Activated CD8-positive, alpha-beta memory T cell treated with anti-CD3 and anti-CD28 coated beads, Interleukin-2, amount 50 U/mL, for 1 hour (primary cell): Measurements from ENCODE around the gene OPCML.

Source experiments
- DNase-seq: peaks from one replicate; pipeline ENCODE4 v3.0.0-alpha.2; 2020; ENCODE audit errors: extremely low read depth

Gene OPCML

DNA sequence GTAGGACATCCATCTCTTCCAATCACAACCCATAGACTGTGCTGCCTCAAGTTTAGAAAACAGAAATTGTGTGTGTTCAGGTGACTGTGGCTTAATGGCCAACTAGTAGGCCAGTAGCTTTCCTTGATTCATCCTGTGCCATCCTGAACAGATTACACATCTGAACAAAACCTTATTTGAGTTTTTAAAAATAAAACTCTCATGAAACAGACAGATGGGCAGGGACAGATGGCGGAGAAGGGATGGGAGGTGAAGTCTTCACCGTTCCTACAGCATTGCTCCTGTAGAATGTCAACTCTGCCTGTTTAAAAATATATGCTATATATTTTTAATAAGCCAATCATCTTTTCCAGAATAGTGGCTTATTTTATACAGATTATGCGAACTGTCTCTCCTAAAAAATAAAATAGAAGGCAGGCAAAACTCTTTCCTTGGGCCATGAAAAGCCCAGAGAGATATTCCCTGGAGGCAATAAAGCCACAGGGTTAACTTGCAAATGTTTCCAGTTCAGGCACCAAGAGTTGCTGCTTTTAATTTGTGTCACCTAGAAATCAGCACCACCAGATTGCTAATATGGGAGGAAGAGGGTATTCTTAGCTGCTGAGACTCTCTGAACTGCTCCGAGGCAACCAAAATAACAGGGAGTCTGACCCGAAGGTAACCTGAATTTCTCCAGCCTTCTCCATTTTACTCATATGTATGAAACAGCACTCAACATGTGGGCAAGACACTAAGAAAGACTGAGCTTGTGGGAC lies 861.2 kb downstream of the OPCML start:
- DNase-seq: no peak

DNA sequence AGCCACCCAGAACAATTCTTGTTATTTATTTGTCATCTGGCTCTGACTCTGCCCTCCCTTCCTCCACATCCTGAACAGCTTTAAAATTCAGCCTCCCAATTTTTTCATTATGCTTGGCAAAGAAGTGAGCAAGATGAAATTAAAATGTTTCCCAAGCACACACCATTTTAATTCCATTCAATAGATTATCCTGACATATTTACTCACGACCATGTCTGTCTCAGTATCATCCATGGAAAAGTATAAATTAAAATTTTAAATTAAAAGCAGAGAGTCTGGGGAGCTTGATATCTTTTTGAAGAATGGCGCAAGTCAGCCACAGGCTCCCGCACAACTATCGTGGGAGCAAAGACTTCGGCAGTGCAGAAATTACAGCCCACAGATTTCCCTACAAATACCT lies 862.4 kb downstream of the OPCML start:
- DNase-seq: no peak

DNA sequence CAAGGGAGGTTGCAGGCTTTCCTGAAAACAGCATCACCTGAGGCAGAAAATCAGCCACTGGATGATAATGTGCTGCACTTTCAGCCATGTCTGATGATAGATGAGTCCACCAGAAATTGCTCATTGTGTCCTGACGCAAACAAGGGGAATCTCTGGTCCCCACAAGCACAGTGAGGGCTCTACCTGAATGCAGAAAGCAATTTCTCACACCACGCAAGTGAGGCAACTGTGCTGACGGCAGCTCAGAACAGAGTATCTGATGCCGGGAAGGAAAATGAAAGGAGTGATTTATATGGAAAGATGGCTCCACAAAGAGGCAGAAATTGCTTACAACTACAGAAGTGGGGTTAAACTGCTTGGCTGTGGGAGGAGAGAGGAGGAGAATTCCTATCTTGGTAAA lies 867.1 kb downstream of the OPCML start:
- no peak for DNase-seq

DNA sequence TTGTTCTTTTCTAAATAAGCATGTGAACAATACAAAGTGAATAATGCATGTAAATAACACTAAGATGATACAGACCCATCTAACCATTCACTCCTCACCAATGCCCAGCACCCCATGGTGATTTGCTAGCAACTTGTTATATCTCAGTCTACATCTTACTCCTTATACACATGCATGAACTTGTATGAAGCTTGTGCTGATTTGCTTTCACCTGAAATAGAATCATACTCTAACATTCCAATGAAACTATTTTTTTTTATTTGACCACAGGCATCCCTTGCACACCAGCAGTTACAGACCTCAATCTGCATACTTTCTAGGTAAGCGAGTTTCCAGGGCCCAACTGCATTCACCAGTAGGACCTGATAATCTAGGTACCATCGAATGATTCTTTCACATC lies 873.6 kb downstream of the OPCML start:
- DNase-seq: no peak

DNA sequence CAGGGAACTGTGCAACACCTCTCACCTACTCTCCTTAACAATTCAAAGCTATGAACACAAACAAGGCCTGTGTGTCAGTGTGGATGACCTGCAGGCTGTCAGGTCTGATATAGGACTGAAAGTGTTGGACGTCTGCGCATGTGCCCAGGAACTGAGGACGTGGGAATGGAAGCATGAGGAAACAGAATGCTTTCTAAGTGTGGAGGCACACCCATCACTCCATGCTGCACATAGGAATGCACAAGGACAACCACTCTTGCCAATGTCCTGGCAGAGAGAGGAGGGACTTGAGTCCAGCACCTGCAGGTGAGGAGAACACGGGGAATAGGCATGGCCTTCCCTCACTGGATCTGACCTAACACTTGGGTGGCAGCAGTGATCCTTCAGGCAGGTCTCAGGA lies 874.3 kb downstream of the OPCML start:
- no peak for DNase-seq

DNA sequence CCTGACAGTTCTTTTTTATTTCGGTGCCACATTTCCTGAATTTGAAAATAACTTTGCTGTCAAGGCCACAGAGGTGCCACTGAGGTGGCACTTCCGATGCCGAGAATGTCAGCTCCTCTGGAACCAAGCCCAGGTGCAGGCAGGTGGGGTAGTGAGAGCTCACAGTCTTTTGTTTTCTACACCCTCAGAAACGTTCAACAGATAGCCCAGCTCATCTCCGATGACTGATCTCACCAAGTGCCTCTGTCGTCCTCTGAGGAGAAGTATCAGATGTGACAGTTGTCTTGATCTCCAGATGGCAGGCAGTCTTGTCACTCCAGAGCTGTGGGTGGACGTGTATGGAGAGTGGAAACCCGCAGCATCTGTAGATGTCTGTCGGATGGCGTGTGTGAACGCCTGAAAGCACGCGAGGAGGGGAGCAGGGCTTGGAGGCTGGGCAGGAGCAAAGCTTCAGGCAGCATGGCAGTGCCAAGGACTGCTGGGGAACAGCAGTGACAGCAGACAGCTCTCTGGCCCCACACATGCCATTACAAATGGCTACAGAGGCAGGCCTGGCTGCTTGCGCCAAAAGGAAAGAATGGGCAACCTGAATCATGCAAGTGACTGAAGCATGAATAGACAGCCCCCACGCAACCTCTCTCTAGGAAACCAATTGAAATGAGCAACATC lies 877.0 kb downstream of the OPCML start:
- DNase-seq: no peak

DNA sequence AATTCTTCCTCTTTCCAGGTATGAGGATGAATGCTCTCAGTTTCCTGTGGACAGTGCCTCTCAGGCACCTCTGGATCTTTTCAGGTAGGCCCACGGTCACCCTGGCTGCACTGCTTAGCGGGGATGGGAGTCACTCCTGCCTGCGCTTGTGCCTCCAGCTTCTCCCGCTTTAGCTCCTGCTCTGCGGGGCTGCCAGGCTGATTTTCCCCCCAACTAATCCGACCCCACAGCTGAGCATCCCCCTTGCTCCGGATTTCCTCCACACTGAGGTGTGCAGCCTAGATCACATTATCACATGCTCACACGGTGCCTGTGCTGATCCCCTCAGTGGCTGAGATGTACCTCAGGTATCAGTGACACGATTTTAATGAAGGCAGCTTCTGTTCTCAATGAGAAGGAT lies 879.1 kb downstream of the OPCML start:
- DNase-seq: no peak

DNA sequence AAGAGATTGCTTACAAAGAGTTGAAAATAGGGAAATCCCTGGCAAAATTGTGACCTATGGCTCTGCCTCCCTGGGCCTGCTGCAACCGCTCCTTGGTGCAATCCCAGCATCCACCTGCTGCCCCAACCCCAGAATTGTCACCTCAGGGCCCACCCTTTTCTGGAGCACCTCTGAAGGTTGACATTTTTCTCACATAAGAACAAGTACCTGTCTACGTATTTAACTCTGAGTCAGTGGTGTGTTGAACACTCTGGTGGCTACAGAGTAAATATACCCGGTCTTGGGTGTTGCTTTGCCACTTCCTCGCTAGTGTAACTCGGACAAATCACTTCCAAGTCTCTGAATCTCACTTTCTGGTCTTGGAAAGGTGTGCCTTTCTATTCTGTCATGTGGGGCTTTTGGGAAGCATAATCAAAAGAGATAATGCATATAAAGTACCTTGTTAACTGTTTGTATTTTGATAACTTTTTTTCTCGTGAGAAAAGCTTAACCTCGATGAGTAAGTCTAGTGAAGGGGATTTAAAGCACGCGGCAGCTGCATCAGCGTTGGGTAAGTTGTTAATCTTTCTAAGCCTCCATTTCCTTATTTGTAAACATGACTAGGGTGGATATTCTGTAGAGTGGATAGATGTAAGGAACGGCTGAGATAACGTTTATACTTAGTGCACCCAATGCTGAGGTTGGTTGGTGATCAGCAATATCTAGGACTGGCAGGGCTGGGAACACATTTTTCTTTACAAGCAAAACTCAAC lies 881.2 kb downstream of the OPCML start:
- DNase-seq: no peak

DNA sequence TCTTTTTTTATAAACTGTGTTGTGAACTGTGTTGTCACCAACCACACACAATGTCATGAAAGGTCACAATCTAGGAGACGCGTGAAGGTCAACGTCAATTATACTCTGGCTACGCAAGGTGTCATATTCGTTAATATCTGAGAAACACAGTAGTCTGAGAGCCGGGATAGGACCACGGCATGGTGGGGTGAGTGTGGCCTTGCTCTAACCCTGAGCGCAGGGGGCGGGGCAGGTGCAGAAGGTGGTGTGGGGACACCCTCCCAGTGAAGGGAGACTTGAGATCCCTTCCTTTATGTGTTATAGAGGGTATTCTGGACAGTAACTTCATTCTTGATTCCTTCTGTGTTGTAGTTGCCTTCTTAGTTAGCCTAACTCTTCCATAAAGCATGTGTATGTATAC lies 883.0 kb downstream of the OPCML start:
- DNase-seq: no peak

DNA sequence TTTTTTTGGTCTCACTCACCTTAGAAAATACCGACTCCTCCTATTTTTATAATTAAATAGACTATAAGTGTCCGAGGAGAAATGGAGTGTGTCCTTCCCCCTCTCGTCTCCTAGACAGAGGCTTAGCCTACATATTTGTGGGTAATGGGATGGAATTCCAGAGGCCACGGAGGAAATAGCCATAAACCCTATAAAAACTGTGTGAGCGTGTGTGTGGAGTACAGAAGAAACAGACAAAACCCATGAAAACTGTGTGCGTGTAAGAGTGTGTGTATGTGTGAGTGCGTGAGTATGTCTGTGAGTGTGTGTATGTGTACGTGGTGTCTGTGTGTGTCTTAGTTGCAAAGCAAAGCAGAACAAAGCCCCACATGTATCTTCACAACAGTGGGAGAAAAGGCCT lies 883.5 kb downstream of the OPCML start:
- no peak for DNase-seq

DNA sequence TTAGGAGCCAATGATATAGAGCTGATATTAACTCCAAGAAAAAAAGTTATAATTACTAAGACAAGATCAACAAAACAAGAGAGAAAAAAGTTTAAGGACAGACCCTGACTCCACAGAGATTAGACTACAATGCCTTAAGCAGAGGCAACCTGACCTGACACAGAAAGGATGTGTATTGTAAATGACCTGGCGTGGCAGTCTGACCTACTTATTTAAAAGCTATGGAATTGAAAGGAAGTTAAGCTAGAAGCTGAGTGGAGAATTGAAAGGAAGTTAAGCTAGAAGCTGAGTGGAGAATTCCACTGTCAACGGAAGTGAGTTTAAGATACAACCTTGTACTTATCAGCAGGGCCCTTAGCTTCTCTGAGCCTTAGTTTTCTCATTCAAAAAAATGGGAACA lies 885.4 kb downstream of the OPCML start:
- DNase-seq: no peak

DNA sequence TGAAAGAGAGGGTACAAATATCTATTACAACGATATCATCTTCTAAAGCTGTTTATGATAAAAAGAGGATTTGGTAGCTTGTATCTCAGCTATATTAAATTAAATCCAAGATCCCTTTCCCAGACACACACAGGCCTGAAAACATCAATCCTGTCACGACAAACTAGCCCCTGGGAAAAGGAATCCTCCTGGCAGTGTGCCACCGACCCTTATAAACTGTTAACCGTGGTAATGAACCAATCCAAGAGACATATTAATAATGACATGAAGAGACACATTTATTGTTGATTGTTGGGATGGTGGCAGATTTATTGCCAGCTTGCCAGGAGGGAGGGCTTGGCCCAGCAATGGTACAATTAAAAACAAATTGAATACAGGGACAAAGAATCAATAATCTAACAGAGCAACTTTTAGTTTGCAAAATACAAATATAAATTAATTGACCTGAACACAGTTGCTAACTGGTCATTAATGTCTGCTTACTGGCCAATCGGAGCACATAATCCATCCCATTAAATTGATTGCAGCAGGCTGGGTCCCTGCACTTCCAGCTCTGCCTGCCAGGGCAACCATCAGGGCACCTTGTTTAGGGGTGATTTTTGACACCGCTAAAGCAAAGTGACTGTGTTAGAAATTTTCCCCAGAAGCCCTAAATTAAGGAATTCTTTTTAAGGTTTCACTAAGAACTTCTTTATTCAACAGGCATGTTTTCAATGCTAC lies 887.6 kb downstream of the OPCML start:
- DNase-seq: no peak

DNA sequence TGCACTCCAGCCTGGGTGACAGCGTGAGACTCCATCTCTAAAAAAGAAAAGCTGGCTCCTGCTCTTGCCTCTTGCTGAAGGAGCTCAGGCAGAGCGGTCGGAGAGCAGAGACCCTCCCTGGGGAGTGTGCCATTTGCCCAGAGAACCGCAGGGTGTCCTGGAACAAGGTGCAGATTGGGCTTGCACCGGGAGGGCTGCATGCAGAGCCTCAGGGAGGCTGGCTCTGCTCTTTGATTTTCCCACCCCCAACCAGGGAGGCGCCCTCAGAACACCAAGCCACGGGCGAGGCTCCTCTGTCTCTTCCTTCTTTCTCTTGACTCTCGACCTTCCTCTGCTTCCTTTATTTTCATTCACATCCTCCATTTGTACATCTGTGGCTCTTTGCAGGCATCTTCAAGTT lies 889.1 kb downstream of the OPCML start:
- no peak for DNase-seq

DNA sequence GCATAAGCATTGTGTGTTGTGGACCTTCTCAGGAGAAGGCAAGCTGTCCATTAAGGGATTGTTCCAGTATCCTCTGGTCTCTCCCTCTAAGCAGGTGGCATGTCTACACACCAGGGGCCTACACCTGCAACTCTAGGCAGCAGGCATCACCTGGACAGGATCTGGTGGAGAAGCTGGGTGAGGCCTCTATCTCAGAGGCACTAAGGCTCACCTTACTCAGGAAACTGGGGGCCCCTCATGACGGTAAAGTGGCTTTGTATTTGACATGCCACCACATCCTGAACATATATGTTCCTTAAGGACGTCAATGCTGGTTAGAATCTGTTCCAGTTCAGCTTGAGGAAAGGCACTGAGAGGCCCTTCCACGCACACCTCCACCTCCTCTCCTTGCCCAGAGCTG lies 891.3 kb downstream of the OPCML start:
- DNase-seq: no peak

DNA sequence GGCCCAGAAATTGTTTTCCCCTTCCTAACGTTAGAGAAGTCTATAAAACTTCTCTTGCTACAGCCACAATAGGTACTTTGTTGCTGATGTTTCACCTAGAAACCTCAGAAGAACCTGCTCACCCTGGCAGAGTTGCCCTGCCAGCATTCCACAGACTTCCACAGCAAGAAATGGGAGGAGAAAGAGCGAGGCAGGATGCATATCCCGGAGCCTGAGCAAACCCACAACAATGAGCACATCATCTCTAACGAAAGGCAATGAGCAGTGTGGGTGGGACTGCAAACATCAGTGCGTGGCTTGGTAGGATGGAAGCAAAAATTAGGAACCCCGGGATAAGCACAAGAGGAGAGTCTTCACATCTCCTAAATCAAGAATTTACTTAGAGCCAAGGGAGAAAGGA lies 892.3 kb downstream of the OPCML start:
- DNase-seq: no peak

DNA sequence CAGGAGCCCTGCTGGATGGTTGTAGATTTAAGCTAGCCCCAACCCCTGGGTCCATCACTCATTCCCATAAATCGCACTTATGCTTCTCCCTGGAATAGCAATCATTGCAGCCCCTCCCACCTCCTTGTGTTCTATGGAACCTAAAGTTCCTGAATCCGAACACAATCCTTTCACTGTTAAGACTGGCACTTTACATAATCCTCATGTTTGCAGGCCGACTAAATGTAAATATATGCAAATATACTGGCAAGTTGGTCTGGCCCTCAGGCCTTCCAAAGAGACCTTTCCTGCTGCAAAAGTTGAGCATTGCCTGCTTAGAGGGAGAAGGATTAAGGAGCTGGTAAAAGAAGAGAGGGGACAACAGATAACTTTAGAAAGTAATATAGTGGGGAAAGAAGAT lies 892.9 kb downstream of the OPCML start:
- DNase-seq: no peak

DNA sequence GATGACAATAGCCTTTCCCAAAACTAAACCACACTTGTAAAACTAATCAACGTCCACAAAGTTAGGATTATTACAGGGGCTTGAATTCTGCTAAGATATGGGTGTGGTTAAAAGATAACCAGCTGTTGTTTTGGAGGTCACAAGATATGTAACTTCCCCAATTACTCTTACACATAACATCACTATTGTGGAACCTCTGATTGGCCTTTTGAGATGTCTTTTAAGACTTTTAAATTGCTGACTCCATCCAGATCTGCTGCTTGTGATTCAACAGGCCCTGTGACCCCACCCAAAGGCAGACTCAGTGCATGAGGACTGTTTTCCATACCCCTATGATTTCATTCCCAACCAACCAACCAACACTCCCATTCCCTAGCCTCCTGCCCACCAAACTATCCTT lies 893.9 kb downstream of the OPCML start:
- DNase-seq: no peak

DNA sequence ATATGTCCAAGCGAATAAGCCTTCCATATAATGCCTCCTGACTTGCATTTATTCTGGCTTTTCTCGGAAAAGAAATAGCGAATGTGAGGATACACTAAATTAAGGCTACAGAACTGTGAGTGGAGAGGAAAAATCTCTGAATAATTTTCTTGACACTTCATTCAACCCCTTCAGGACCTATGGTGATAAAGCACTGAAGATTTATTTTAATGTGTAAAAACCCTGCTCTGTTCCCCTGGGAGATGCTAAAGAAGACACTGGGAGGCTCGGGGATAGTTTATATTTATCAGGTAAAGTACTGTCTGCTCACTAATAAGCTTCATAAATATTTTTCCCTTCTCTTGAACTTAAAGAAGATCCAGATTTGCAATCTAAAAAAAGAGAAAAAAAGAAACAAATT lies 895.8 kb downstream of the OPCML start:
- no peak for DNase-seq

DNA sequence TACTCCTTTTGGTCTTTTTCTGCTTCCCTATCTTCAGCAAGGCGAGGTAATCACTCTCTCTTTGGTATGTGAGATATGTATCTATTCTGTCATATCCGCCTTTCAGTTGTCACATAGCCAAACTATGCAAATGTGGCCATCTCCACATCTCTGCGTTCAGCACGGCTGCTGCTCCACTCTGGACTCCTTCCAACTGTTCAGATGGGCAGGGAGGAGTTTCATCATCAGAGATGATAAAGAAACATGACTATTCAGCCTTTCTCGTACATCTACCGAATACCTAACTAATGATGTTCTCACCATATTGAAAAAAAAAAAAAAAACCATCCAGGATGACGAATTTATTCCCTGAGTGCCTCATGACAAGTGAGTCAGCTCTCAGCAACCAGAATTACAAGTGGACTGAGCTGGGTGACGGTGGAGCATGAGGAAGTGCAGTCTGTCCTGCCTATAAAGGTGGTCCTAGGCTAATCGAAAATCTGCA lies 899.6 kb downstream of the OPCML start:
- DNase-seq: no peak

DNA sequence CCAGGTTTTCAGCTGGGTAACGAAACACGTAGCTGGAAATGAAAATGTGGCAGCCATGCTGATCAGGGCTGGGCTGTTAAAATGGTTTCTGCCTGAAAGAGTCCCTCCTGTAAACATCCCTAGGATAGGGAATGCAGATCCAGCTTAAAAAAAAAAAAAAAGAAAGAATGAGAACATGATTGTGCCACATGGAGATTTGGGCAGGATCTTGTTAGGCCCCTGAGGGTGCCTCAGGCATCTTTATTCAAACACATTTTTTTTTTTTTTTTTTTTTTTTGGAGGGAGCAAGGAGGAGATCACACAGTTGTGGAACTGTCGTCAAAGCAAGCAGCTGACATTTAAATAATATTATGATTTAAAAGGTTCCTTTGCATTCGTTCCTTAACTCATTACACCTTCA lies 900.3 kb downstream of the OPCML start:
- no peak for DNase-seq

DNA sequence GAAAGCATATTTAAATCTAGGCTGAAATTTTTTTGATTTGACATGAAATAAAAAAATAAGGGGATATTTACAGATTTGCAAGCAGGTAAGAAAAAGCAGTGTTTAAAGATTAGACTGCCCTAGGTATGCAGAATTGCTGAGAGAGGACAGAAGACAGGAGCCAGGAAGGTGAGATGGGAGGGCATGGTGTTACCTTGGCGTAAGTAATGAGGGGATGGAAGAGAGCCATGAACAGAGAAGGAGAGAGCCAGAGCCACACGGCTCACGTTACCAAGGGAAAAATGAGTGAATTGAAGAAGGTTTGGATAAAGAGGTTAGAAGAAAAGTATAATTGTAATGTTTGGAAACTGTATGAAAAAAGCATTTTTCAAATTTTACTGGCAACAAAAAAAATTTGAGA lies 904.3 kb downstream of the OPCML start:
- no peak for DNase-seq

DNA sequence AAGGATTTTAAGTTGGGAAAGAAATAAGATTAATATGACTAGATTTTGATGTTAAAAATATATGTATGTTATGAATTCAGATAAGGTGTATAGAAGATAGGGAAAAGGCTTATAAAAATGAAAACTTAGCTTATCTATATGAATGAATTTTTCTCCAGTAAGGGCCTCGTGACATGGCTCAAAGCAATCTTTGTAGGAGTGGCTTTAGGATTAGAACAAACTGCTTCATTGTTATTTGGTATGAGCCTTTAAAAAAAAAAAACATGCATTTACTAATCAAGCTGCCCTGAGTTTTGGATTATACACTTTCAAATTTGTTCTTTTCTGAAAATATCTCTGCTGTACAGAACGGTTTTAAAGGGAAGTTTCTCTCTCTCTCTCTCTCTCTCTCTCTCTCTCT lies 905.9 kb downstream of the OPCML start:
- DNase-seq: no peak
